Chondrocyte (in vitro differentiated cells): ENCODE measurements around the gene ZSCAN21. TPM values are rescaled to one million over a fixed set of nuclear protein-coding genes. Genes with fewer than 3 reads are reported as not detected.
A peak's percentile ranks its signal among the peaks of the same experiment; 100 is the strongest.

Source experiments
- DNase-seq: peaks from one replicate; pipeline ENCODE4 v3.0.0; 2021; ENCODE audit warnings: mixed read lengths, low spot score
- H3K27ac Mint-ChIP-seq: one replicate; pipeline ENCODE4 v1.8.0; 2021; ENCODE audit warnings: mild to moderate bottlenecking, moderate library complexity, mixed read lengths; ENCODE audit not compliant: unreplicated experiment
- H3K27me3 Mint-ChIP-seq: 2 replicates; pipeline ENCODE4 v1.8.0; 2021; ENCODE audit warnings: low read depth, mixed read lengths
- H3K36me3 Mint-ChIP-seq: 2 replicates; pipeline ENCODE4 v1.8.0; 2021; ENCODE audit warnings: low read depth, mixed read lengths
- H3K4me1 Mint-ChIP-seq: 2 replicates; pipeline ENCODE4 v1.8.0; 2021; ENCODE audit warnings: low read depth, mild to moderate bottlenecking, mixed read lengths
- H3K4me3 Mint-ChIP-seq: one replicate; pipeline ENCODE4 v1.8.0; 2021; ENCODE audit warnings: mild to moderate bottlenecking, moderate library complexity, mixed read lengths; ENCODE audit not compliant: unreplicated experiment
- H3K9me3 Mint-ChIP-seq: 2 replicates; pipeline ENCODE4 v1.8.0; 2021; ENCODE audit warnings: low read depth, mixed read lengths
- total RNA-seq: library from RNA; stranded (reverse); gene quantifications from 3 replicates; pipeline ENCODE4 v1.2.1, GENCODE V29; 2021
- TF ChIP-seq, protein P1 (sequence below): fragments of 200-600 bp; sonication (generic); IDR thresholded peaks from 2 replicates; pipeline ENCODE4 v1.5.0; 2021; ENCODE audit warnings: antibody characterized with exemption, mild to moderate bottlenecking, moderate library complexity

Gene ZSCAN21
- total RNA-seq, 1 donor from 2014 or later, result 13.1 TPM

DNA sequence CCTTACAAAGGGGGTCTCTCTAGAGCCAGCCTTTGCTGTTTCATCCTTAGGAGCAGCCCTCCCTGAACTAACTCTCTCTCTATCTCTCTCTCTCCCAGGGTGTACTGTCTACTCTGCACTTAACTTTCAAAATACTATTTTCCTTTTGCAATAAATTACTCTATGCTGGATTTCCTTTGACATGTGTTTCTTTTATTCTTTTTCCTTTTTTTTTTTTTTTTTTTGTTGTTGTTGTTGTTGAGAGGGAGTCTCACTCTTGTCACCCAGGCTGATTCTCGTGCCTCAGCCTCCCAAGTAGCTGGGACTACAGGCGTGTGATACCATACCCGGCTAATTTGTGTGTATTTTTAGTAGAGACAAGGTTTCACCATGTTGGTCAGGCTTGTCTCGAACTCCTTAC lies 33.4 kb downstream of the ZSCAN21 start:
- H3K36me3 Mint-ChIP-seq, result peaks cover 14% of the 10 kb centered on the region
- DNase-seq, result no peak
- H3K9me3 Mint-ChIP-seq, result no peaks in the 10 kb centered on the region
- peaks cover 48% of the 10 kb centered on the region for H3K4me1 Mint-ChIP-seq
- H3K27me3 Mint-ChIP-seq, result no peaks in the 10 kb centered on the region
- H3K27ac Mint-ChIP-seq, result peak overlapping the region; percentile 22
- TF ChIP-seq, protein P1, sequence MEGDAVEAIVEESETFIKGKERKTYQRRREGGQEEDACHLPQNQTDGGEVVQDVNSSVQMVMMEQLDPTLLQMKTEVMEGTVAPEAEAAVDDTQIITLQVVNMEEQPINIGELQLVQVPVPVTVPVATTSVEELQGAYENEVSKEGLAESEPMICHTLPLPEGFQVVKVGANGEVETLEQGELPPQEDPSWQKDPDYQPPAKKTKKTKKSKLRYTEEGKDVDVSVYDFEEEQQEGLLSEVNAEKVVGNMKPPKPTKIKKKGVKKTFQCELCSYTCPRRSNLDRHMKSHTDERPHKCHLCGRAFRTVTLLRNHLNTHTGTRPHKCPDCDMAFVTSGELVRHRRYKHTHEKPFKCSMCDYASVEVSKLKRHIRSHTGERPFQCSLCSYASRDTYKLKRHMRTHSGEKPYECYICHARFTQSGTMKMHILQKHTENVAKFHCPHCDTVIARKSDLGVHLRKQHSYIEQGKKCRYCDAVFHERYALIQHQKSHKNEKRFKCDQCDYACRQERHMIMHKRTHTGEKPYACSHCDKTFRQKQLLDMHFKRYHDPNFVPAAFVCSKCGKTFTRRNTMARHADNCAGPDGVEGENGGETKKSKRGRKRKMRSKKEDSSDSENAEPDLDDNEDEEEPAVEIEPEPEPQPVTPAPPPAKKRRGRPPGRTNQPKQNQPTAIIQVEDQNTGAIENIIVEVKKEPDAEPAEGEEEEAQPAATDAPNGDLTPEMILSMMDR, result no peak
- H3K4me3 Mint-ChIP-seq, result no peak overlapping the region

DNA sequence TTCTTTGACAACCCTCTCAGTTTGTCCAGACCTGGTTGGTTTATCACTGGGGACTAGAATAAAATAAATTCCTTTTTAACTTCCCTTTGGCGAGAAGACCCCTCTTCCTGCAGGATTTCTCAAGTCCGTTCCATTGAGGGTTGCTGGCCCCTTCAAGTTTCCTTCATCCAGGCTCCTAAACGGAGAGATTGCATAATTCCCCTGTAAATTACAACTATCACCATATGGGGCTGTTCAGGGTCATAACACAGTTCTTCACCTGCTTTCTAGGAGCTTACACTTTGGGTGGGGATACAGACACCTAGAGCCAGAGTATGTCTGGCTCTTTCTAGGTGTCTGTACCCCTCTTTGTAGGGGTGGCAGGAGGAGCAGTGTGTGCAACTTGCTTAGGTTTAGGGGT lies 35.9 kb downstream of the ZSCAN21 start:
- H3K4me3 Mint-ChIP-seq, result no peak overlapping the region
- H3K9me3 Mint-ChIP-seq, result no peaks in the 10 kb centered on the region
- peaks cover 6% of the 10 kb centered on the region for H3K36me3 Mint-ChIP-seq
- H3K27ac Mint-ChIP-seq, result no peak overlapping the region
- no peaks in the 10 kb centered on the region for H3K27me3 Mint-ChIP-seq
- TF ChIP-seq, protein P1, result no peak
- peaks cover 45% of the 10 kb centered on the region for H3K4me1 Mint-ChIP-seq
- DNase-seq, result no peak

DNA sequence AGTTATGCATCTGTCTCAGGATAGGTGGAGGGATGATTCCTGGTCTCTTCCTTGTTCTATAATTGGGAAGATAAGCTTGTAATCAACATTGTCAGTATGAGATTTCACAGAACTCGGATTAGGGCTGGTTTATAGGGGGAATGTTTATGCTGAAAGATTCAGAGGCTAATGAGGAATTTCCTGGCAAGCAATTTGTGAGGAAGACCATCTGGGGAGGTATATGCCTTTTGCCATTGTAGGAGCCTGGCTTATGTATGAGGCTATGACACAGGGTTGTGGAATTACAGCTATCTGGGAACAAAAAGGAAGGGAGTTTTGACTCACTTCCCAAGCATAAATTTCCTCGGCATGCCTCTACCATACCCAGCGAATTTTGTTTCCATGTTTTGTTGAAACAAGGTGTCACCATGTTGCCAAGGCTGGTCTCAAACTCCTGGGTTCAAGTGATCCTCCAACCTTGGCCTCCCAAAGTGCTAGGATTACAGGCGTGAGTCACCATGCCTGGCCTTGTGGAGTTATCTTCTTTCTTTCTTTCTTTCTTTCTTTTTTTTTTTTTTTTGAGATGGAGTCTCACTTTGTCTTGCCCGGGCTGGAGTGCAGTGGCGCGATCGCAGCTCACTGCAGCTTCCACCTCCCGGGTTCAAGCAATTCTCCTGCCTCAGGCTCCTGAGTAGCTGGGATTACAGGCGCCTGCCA lies 37.6 kb downstream of the ZSCAN21 start:
- Mint-ChIP-seq H3K36me3 (peaks cover 13% of the 10 kb centered on the region), H3K4me1 (peaks cover 38% of the 10 kb centered on the region), H3K27ac (peak overlapping the region; percentile 83), H3K9me3 (no peaks in the 10 kb centered on the region), H3K27me3 (no peaks in the 10 kb centered on the region), H3K4me3 (no peak overlapping the region)
- no peak for DNase-seq
- TF ChIP-seq, protein P1, result no peak

DNA sequence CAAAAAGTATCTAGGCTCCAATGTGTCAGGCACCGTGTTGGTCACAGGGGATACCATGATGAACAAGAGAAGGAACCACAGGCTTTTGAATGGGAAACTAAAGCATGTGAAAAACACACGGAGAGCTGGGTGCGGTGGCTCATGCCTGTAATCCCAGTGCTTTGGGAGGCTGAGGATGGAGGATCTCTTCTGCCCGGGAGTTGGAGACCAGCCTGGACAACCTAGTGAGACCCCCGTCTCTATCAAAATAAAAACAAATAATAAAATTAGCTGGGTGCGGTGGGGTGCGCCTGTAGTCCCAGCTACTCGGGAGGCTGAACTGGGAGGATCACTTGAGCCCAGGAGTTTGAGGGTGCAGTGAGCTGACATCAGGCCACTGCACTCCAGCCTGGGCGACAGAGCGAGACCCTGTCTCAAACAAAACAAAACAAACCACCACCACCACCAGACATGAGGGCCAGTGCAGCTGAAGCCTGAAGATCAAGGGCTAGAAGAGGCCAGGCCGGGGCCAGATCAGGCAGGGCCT lies 38.6 kb downstream of the ZSCAN21 start:
- peaks cover 23% of the 10 kb centered on the region for H3K36me3 Mint-ChIP-seq
- no peak for DNase-seq

DNA sequence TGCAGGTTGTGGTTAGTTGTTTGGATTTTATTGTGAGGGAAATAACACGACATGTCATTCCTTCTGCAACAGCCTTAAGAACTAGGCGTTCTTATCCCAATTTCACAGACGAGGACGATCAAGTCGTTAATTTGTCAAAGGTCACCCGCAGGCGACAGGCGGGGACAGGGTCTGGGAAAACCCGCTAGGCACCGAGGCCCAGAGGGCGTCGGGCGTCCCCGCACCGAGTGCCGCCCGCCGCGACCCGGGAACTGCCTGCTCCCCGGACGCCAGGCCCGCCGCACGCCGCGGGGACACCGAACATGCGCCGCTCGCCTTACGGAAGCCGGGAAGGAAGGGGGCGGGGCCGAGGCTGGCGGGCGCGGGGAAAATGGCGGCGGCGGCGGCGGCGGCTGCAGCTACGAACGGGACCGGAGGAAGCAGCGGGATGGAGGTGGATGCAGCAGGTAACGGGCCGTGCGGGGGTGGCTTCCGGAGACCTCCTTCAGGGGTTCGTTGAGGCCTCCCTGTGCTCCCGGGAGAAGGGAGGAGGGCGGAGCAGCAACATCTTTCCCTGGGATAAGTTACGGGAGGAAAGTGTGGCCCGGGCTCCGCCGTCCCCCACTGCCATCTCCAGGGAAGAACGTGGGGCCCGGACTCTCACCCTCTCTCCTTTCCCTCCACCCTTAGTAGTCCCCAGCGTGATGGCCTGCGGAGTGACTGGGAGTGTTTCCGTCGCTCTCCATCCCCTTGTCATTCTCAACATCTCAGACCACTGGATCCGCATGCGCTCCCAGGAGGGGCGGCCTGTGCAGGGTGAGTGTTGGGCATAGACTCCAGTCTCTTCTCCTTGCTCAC lies 39.3 kb downstream of the ZSCAN21 start, which contains the start of gene COPS6:
Gene COPS6, plus strand, starts transcription at position 349 of the 837 bp plus-strand sequence. Its CDS starts 22 bp downstream, at position 371.
- Mint-ChIP-seq H3K27ac (peak within 1 kb of the TSS; percentile 83), H3K27me3 (no peaks in the 10 kb centered on the region), H3K9me3 (no peaks in the 10 kb centered on the region), H3K36me3 (peaks cover 27% of the 10 kb centered on the region), H3K4me3 (peak within 1 kb of the TSS; percentile 92), H3K4me1 (peaks cover 31% of the 10 kb centered on the region)
- no peak for DNase-seq
- TF ChIP-seq, protein P1, result no peak

More for the DNA sequence above, 38.6 kb downstream of the ZSCAN21 start:
- Mint-ChIP-seq H3K4me1 (peaks cover 31% of the 10 kb centered on the region), H3K9me3 (no peaks in the 10 kb centered on the region), H3K27ac (peak overlapping the region; percentile 83), H3K27me3 (no peaks in the 10 kb centered on the region), H3K4me3 (peak overlapping the region; percentile 92)
- TF ChIP-seq, protein P1, result no peak
